HepG2 (cell line): ENCODE data around the gene KIN. TPM values are rescaled to one million over a fixed set of nuclear protein-coding genes. Genes with fewer than 3 reads are reported as not detected.

ENCODE experiments used
- polyA plus RNA-seq, 8 experiments: library from polyadenylated mRNA; depleted of rRNA in 3 of 8; stranded (reverse) in 7 of 8; unstranded in 1 of 8; fragments of >200 nt; fragmentation: Illumina TruSeq in 4 of 8; extraction: Trizol in 4 of 8; gene quantifications; 2 replicates each; pipeline versions ENCODE4 v1.2.1 to v1.2.3, GENCODE V29; 2011 to 2016; ENCODE audit warnings: low read depth in 4 of 8, missing spikeins in 1 of 8, mixed read lengths in 1 of 8; ENCODE audit not compliant: insufficient read depth in 1 of 8
- total RNA-seq, 5 experiments: library from RNA; depleted of rRNA; stranded (reverse); fragments of >200 nt; fragmentation: Illumina TruSeq; extraction: Trizol; gene quantifications; 2 replicates each; pipeline ENCODE4 v1.2.3, GENCODE V29; 2016; ENCODE audit warnings: low read depth in 1 of 5

KIN gene
- total and polyA plus RNA-seq, 2 of the 13 experiments (the other 11 are each of a cell fraction or from before 2014, with no cell fraction given) = 4.9 to 23.2 TPM

Other genes starting within 250 kb of the KIN start
- 3.5 and 8.9 TPM in 2 replicates for gene ITIH5, start 121.0 kb downstream of the KIN start, total RNA-seq (2016; rRNA removed; fragmentation: Illumina TruSeq; extraction: Trizol)
- gene ITIH5, start 121.0 kb downstream of the KIN start, polyA plus RNA-seq (2011; rRNA removed) = 4.7 and 6.0 TPM in 2 replicates
- gene ITIH2, start 84.7 kb downstream of the KIN start, total RNA-seq (2016; rRNA removed; fragmentation: Illumina TruSeq; extraction: Trizol) = 603 and 1,197 TPM in 2 replicates
- 1,427 and 1,430 TPM in 2 replicates for gene ITIH2, start 84.7 kb downstream of the KIN start, polyA plus RNA-seq (2011; rRNA removed)
- gene ATP5F1C, start 184 bp upstream of the KIN start, total RNA-seq (2016; rRNA removed; fragmentation: Illumina TruSeq; extraction: Trizol) = 416 and 578 TPM in 2 replicates
- 306 and 407 TPM in 2 replicates for gene ATP5F1C, start 184 bp upstream of the KIN start, polyA plus RNA-seq (2011; rRNA removed)
- gene TAF3, start 30.5 kb upstream of the KIN start, total RNA-seq (2016; rRNA removed; fragmentation: Illumina TruSeq; extraction: Trizol) = 2.9 TPM in 2 replicates
- 1.4 and 1.7 TPM in 2 replicates for gene TAF3, start 30.5 kb upstream of the KIN start, polyA plus RNA-seq (2011; rRNA removed)